ENCODE measurements around the gene NLRX1. TPM values are rescaled to one million over a fixed set of nuclear protein-coding genes. Genes with fewer than 3 reads are reported as not detected.

Gene NLRX1
- total RNA-seq, 1 donor from 2014 or later: 17.7 TPM

GRCh38 chr11:119185981-119186634, 17.6 kb downstream of the NLRX1 start:
- DNase-seq (no peak), ATAC-seq (no peak)
- Histone ChIP-seq H3K4me3 (no peak overlapping the region), H3K36me3 (no peaks in the 10 kb centered on the region), H3K27me3 (no peaks in the 10 kb centered on the region), H3K27ac (no peak overlapping the region), H3K9me3 (no peaks in the 10 kb centered on the region), H3K4me1 (no peaks in the 10 kb centered on the region)
- no peak for TF ChIP-seq CTCF (IDR thresholded peaks at IDR 0.05)
- intact Hi-C loops (cut with DNase I): no loop called here

- no peak for ATAC-seq
- Histone ChIP-seq H3K36me3 (no peaks in the 10 kb centered on the region), H3K4me3 (no peak overlapping the region), H3K27ac (no peak overlapping the region), H3K27me3 (no peaks in the 10 kb centered on the region), H3K4me1 (no peaks in the 10 kb centered on the region), H3K9me3 (no peaks in the 10 kb centered on the region)
- intact Hi-C loops (cut with DNase I): no loop called here
- DNase-seq: no peak
- no peak for TF ChIP-seq CTCF (IDR thresholded peaks at IDR 0.05)
These were observed 18.8 kb downstream of the NLRX1 start for GRCh38 chr11:119187123-119187892.

- no peak overlapping the region for H3K27ac ChIP-seq
- ATAC-seq (no peak), DNase-seq (no peak)
- intact Hi-C loops (cut with DNase I): no loop called here
- no peaks in the 10 kb centered on the region for H3K9me3 ChIP-seq
- no peak overlapping the region for H3K4me3 ChIP-seq
- no peaks in the 10 kb centered on the region for H3K36me3 ChIP-seq
- H3K4me1 ChIP-seq: no peaks in the 10 kb centered on the region
- no peak for TF ChIP-seq CTCF (IDR thresholded peaks at IDR 0.05)
- no peaks in the 10 kb centered on the region for H3K27me3 ChIP-seq
These were observed 19.5 kb downstream of the NLRX1 start for GRCh38 chr11:119188067-119188466.

- no peaks in the 10 kb centered on the region for H3K4me1 ChIP-seq
- TF ChIP-seq CTCF (IDR thresholded peaks at IDR 0.05): no peak
- no peak overlapping the region for H3K4me3 ChIP-seq
- DNase-seq (no peak), ATAC-seq (no peak)
- no peaks in the 10 kb centered on the region for H3K9me3 ChIP-seq
- H3K27ac ChIP-seq: no peak overlapping the region
- no peaks in the 10 kb centered on the region for H3K36me3 ChIP-seq
- no peaks in the 10 kb centered on the region for H3K27me3 ChIP-seq
- intact Hi-C loops (cut with DNase I): no loop called here
These were observed 20.4 kb downstream of the NLRX1 start for GRCh38 chr11:119188887-119189286.

- ATAC-seq (no peak), DNase-seq (no peak)
- no peaks in the 10 kb centered on the region for H3K27me3 ChIP-seq
- no peak for TF ChIP-seq CTCF (IDR thresholded peaks at IDR 0.05)
- H3K27ac ChIP-seq: no peak overlapping the region
- no peak overlapping the region for H3K4me3 ChIP-seq
- no peaks in the 10 kb centered on the region for H3K4me1 ChIP-seq
- H3K9me3 ChIP-seq: no peaks in the 10 kb centered on the region
- intact Hi-C loops (cut with DNase I): no loop called here
- H3K36me3 ChIP-seq: no peaks in the 10 kb centered on the region
These were observed 20.9 kb downstream of the NLRX1 start for GRCh38 chr11:119189393-119189792.

All from upper lobe of right lung (tissue), 1 donor.